NCI-H345 treated with DMSO at 0.1 percent for 48 hours (cell line): ENCODE results near the gene MAP3K7.
"Not testable (repeated sequence)": the region's sequence is repeated elsewhere in the genome, so short reads cannot be mapped to it uniquely, and the experiment has no call there.

Source experiments
- DNase-seq: peaks from one replicate; lab custom pipeline; 2025; ENCODE audit not compliant: unreplicated experiment; lab: John Stamatoyannopoulos, UW

The MAP3K7 gene

GRCh38 chr6:90578894-90579549 lies 7.8 kb downstream of the MAP3K7 start:
- DNase-seq = no peak

GRCh38 chr6:90575267-90575666 lies 11.6 kb downstream of the MAP3K7 start:
- no peak for DNase-seq

- no peak for DNase-seq
Observed at GRCh38 chr6:90574610-90575009, 12.3 kb downstream of the MAP3K7 start.

GRCh38 chr6:90573624-90574023 lies 13.2 kb downstream of the MAP3K7 start:
- no peak for DNase-seq

- DNase-seq = no peak
Observed at GRCh38 chr6:90572856-90573255, 14.0 kb downstream of the MAP3K7 start.

GRCh38 chr6:90569223-90569622 lies 17.6 kb downstream of the MAP3K7 start:
- DNase-seq = no peak

- DNase-seq = not testable (repeated sequence)
Observed at GRCh38 chr6:90567682-90568081, 19.2 kb downstream of the MAP3K7 start.

GRCh38 chr6:90562341-90562740 lies 24.5 kb downstream of the MAP3K7 start:
- not testable (repeated sequence) for DNase-seq

- no peak for DNase-seq
Observed at GRCh38 chr6:90559931-90560330, 26.9 kb downstream of the MAP3K7 start.

GRCh38 chr6:90557006-90557405 lies 29.9 kb downstream of the MAP3K7 start:
- DNase-seq = no peak

GRCh38 chr6:90547991-90548390 lies 38.9 kb downstream of the MAP3K7 start:
- no peak for DNase-seq

GRCh38 chr6:90547079-90547478 lies 39.8 kb downstream of the MAP3K7 start:
- DNase-seq = no peak

GRCh38 chr6:90545448-90545847 lies 41.4 kb downstream of the MAP3K7 start:
- DNase-seq = no peak

GRCh38 chr6:90544741-90545140 lies 42.1 kb downstream of the MAP3K7 start:
- DNase-seq = no peak

GRCh38 chr6:90544081-90544480 lies 42.8 kb downstream of the MAP3K7 start:
- DNase-seq = no peak

GRCh38 chr6:90541221-90541620 lies 45.7 kb downstream of the MAP3K7 start:
- DNase-seq = no peak

GRCh38 chr6:90538278-90539046 lies 48.4 kb downstream of the MAP3K7 start:
- DNase-seq = no peak

- DNase-seq = no peak
Observed at GRCh38 chr6:90537723-90538258, 49.1 kb downstream of the MAP3K7 start.

- no peak for DNase-seq
Observed at GRCh38 chr6:90537027-90537426, 49.8 kb downstream of the MAP3K7 start.

GRCh38 chr6:90536520-90536919 lies 50.4 kb downstream of the MAP3K7 start:
- DNase-seq = no peak

GRCh38 chr6:90534337-90535025 lies 52.4 kb downstream of the MAP3K7 start:
- DNase-seq = no peak
